HG03571 (cell line): ENCODE measurements around the gene PCDHGA6.
"Not testable (repeated sequence)": the region's sequence is repeated elsewhere in the genome, so short reads cannot be mapped to it uniquely, and the experiment has no call there.

Experiments
- ATAC-seq: cut with Tn5 transposase; IDR thresholded peaks from one replicate; pipeline ENCODE4 v1.9.1; 2021; ENCODE audit not compliant: unreplicated experiment

PCDHGA6 gene

DNA sequence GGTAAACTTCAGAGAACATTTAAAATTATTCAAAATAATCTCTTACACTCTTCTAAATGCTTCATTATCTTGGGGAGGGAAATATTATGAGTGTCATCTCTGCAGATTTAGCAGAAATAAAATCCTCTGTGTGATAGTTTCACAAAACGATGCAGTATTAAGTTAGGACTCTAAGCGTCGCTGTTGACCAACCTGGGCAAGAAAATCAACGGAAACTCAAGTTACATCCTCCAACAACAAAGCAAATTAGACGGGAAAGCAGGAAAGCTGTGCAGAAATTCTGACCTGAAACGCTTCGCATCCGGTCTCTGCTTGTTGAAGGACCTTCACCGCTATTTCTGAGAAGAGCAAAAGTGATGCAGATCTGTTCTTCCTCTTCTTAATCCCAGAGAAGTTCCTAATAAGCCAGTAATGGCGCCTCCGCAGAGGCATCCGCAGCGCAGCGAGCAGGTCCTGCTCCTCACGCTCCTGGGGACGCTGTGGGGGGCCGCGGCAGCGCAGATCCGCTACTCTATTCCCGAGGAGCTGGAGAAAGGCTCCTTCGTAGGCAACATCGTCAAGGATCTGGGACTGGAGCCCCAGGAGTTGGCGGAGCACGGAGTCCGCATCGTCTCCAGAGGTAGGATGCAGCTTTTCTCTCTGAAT is at the start of gene PCDHGA6:
PCDHGA6 (plus strand) TSS at position 219 of the 645 bp plus-strand sequence; CDS start at position 412, 193 bp downstream.
- ATAC-seq, result no peak

DNA sequence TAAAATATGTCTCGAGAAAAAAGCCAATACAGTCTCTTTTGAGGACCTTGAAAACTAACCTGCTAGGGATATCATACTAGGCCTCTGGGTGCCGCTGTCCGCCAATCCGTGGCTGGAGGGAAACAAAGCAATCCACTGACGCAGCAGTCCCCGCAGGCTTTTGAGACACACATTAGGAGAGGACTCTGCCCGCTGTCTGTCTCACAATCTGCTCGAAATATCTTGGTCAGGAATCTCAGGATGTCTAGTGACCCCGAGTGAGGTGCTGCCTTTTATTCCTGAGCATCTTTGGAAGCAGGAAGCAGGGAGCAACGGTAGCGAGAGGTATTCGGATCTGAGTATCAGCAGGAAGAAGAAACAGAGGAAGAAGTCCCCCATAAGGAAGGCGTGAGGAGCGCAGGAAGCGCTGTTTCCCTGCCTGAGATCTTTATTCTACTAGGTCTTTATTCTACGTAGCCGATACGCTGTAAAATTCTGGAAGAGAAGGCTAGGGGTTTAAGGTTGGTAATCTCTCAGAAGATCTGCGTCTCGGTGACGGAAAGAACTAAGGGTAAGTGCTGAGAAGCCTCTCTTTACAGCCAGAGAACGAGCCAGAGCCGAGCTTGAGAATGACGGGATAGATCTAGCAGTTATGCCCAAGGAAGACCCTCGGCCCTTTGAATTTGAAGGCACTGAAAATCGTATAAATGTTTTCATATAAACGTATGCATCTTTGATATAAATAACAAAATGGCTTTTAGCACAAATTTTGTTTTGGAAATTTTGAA is 47.4 kb upstream of the PCDHGA6 start:
- peak; percentile 66 for ATAC-seq

GRCh38 chr5:141328231-141328630 is 45.5 kb upstream of the PCDHGA6 start:
- ATAC-seq, result no peak

- no peak for ATAC-seq
Measured at GRCh38 chr5:141330299-141331080, 43.2 kb upstream of the PCDHGA6 start, which contains the start of gene PCDHGA1. TSS of gene PCDHGA1 (plus strand) at chr5:141330514.

DNA sequence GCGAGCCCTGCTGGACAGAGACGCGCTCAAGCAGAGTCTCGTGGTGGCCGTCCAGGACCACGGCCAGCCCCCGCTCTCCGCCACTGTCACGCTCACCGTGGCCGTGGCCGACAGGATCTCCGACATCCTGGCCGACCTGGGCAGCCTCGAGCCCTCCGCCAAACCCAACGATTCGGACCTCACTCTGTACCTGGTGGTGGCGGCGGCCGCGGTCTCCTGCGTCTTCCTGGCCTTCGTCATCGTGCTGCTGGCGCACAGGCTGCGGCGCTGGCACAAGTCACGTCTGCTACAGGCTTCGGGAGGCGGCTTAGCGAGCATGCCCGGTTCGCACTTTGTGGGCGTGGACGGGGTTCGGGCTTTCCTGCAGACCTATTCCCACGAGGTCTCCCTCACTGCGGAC is 41.1 kb upstream of the PCDHGA6 start:
- ATAC-seq, result not testable (repeated sequence)

GRCh38 chr5:141338538-141339306 is 35.0 kb upstream of the PCDHGA6 start, which contains the start of gene PCDHGA2:
TSS of gene PCDHGA2 (plus strand) at chr5:141338760.
- ATAC-seq, result no peak

GRCh38 chr5:141340781-141341354 is 32.8 kb upstream of the PCDHGA6 start:
- ATAC-seq, result not testable (repeated sequence)

- no peak for ATAC-seq
Measured at GRCh38 chr5:141342773-141343172, 30.9 kb upstream of the PCDHGA6 start.

DNA sequence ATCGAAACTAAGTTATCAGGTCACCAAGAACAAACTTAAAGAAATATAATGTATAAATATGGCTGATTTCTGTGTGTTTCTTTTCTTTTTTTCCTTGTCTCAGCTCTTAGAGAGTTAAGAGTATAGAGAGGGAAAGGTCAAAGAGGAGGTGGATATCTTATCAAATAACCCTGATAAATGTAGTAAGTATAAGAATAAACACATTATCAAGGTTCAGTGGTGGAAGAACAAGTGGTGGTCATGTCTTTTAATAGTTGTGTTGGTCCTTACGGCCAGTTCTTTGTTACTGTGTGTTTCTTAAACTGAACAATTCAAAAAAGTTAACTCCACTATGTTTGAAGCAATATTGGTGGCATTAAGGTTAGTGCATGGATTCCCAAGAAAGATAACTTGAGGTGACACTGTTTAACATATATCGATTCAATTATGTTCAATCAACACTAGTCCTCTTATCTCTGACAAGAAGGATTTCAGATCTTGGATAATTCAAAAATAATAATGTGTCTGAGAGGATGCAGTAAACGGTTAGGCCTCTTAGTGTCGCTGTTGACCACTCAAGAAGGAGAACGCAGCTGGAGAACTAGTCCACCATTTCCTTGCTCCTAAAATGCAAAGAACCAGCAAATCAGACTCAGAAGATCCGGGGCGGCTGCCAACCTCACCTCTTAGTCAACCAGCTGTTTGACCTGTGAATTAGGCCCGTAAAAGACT is 30.3 kb upstream of the PCDHGA6 start, which contains the start of gene PCDHGA3:
PCDHGA3 (plus strand) TSS at position 588 of the 711 bp plus-strand sequence. CDS start 205 bp downstream, outside the sequence.
- ATAC-seq, result no peak

DNA sequence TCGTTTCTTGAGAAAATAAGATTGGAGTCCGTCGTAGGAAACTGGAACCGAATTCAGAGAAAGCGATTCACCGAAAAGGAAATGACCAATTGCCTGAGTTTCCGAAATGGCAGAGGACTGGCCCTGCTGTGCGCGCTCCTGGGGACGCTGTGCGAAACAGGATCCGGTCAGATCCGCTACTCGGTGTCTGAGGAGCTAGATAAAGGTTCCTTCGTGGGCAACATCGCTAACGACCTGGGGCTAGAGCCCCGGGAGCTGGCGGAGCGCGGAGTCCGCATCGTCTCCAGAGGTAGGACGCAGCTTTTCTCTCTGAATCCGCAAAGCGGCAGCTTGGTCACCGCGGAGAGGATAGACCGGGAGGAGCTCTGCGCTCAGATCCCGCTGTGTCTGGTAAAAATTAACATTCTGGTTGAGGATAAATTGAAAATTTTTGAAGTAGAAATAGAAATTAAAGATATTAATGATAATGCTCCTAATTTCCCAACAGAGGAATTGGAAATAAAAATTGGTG is 29.7 kb upstream of the PCDHGA6 start:
- ATAC-seq, result no peak

GRCh38 chr5:141345327-141345726 is 28.4 kb upstream of the PCDHGA6 start:
- no peak for ATAC-seq

DNA sequence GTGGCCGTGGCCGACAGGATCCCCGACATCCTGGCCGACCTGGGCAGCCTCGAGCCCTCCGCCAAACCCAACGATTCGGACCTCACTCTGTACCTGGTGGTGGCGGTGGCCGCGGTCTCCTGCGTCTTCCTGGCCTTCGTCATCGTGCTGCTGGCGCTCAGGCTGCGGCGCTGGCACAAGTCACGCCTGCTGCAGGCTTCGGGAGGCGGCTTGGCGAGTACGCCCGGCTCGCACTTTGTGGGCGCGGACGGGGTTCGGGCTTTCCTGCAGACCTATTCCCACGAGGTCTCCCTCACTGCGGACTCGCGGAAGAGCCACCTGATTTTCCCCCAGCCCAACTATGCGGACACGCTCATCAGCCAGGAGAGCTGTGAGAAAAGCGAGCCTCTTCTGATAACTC is 27.7 kb upstream of the PCDHGA6 start:
- not testable (repeated sequence) for ATAC-seq

DNA sequence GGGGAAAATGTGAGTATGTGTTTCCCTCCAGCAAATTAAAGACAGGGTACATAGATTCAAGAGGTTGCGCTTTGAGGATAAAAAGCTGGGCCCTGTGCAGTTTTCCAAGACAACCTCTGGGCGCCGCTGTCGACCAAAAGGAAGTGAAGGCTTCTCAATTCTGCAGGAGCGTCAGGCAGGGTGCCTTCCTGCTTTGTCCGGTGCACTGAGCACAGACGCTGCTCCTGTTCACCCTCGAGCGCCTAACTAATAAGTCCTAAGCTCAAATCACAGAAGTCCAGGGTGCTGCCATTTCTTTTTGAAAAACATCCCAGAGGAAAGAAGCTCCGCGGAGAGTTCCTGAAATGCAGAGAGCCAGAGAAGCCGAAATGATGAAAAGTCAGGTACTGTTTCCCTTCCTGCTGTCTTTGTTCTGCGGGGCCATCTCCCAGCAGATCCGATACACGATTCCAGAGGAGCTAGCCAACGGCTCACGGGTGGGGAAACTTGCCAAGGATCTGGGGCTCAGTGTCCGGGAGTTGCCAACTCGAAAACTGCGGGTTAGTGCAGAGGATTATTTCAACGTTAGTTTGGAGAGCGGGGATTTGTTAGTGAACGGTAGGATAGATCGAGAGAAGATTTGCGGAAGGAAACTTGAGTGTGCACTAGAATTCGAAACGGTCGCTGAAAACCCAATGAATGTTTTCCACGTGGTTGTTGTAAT is 23.6 kb upstream of the PCDHGA6 start, which contains the start of gene PCDHGB1:
PCDHGB1 (plus strand) TSS at position 183 of the 703 bp plus-strand sequence; CDS start at position 345, 162 bp downstream.
- ATAC-seq, result no peak

DNA sequence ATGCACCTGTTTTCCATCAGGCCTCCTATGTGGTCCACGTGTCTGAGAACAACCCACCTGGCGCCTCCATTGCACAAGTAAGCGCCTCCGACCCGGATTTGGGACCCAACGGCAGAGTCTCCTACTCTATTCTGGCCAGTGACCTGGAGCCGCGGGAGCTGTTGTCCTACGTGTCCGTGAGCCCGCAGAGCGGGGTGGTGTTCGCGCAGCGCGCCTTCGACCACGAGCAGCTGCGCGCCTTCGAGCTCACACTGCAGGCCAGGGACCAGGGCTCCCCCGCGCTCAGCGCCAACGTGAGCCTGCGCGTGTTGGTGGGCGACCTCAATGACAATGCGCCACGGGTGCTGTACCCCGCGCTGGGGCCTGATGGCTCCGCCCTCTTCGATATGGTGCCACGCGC is 22.1 kb upstream of the PCDHGA6 start:
- ATAC-seq, result no peak

- ATAC-seq, result no peak
Measured at GRCh38 chr5:141354900-141355469, 18.7 kb upstream of the PCDHGA6 start, which contains the start of gene PCDHGA4. TSS of gene PCDHGA4 (plus strand) at chr5:141355021. CDS start at chr5:141355108, 87 bp downstream.

GRCh38 chr5:141355641-141356040 is 18.1 kb upstream of the PCDHGA6 start:
- no peak for ATAC-seq

GRCh38 chr5:141356133-141356532 is 17.6 kb upstream of the PCDHGA6 start:
- no peak for ATAC-seq

DNA sequence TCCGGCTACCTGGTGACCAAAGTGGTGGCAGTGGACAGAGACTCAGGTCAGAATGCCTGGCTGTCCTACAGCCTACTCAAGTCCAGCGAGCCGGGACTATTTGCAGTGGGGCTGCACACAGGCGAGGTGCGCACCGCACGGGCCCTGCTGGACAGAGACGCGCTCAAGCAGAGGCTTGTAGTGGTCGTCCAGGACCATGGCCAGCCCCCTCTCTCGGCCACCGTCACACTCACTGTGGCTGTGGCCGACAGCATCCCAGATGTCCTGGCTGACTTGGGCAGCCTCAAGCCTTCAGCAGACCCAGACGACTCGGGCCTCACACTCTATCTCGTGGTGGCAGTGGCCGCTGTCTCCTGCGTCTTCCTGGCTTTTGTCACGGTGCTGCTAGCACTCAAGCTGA is 16.7 kb upstream of the PCDHGA6 start:
- no peak for ATAC-seq
